NCI-H2196 treated with DMSO at 0.1 percent for 48 hours (cell line): ENCODE measurements around the gene SERINC2.
"Not testable (repeated sequence)": the region's sequence is repeated elsewhere in the genome, so short reads cannot be mapped to it uniquely, and the experiment has no call there.

Experiments used
- DNase-seq: peaks from one replicate; lab custom pipeline; 2025; ENCODE audit not compliant: unreplicated experiment; lab: John Stamatoyannopoulos, UW

The SERINC2 gene

GRCh38 chr1:31412205-31412604 lies 808 bp upstream of the SERINC2 start:
- no peak for DNase-seq

- no peak for DNase-seq
Observed at GRCh38 chr1:31413405-31414001, 490 bp downstream of the SERINC2 start.

- DNase-seq, result no peak
Observed at GRCh38 chr1:31414980-31415370, 2.0 kb downstream of the SERINC2 start.

GRCh38 chr1:31415658-31416057 lies 2.6 kb downstream of the SERINC2 start:
- no peak for DNase-seq

GRCh38 chr1:31416101-31416736 lies 3.2 kb downstream of the SERINC2 start:
- no peak for DNase-seq

- no peak for DNase-seq
Observed at GRCh38 chr1:31417148-31417547, 4.1 kb downstream of the SERINC2 start.

GRCh38 chr1:31418626-31419323 lies 5.8 kb downstream of the SERINC2 start:
- no peak for DNase-seq

GRCh38 chr1:31420716-31421115 lies 7.7 kb downstream of the SERINC2 start:
- no peak for DNase-seq

- DNase-seq, result no peak
Observed at GRCh38 chr1:31421371-31422040, 8.5 kb downstream of the SERINC2 start.

GRCh38 chr1:31422505-31423319 lies 9.7 kb downstream of the SERINC2 start:
- peak; percentile 58 for DNase-seq

GRCh38 chr1:31423418-31423947 lies 10.5 kb downstream of the SERINC2 start:
- DNase-seq, result no peak

- DNase-seq, result no peak
Observed at GRCh38 chr1:31424568-31424967, 11.6 kb downstream of the SERINC2 start.

- no peak for DNase-seq
Observed at GRCh38 chr1:31425301-31426081, 12.5 kb downstream of the SERINC2 start.

GRCh38 chr1:31426249-31426922 lies 13.4 kb downstream of the SERINC2 start:
- DNase-seq, result no peak

- no peak for DNase-seq
Observed at GRCh38 chr1:31427322-31427721, 14.3 kb downstream of the SERINC2 start.

GRCh38 chr1:31428436-31429221 lies 15.6 kb downstream of the SERINC2 start:
- no peak for DNase-seq

- DNase-seq, result no peak
Observed at GRCh38 chr1:31429583-31429982, 16.6 kb downstream of the SERINC2 start.

- DNase-seq, result not testable (repeated sequence)
Observed at GRCh38 chr1:31431351-31432257, 18.6 kb downstream of the SERINC2 start.
